NCI-H187 treated with DMSO at 0.1 percent for 48 hours (cell line): Measurements from ENCODE around the gene ST6GALNAC3.
"Not testable (repeated sequence)": the region's sequence is repeated elsewhere in the genome, so short reads cannot be mapped to it uniquely, and the experiment has no call there.

Experiments
- DNase-seq: peaks from one replicate; lab custom pipeline; 2025; lab: John Stamatoyannopoulos, UW

ST6GALNAC3 gene

DNA sequence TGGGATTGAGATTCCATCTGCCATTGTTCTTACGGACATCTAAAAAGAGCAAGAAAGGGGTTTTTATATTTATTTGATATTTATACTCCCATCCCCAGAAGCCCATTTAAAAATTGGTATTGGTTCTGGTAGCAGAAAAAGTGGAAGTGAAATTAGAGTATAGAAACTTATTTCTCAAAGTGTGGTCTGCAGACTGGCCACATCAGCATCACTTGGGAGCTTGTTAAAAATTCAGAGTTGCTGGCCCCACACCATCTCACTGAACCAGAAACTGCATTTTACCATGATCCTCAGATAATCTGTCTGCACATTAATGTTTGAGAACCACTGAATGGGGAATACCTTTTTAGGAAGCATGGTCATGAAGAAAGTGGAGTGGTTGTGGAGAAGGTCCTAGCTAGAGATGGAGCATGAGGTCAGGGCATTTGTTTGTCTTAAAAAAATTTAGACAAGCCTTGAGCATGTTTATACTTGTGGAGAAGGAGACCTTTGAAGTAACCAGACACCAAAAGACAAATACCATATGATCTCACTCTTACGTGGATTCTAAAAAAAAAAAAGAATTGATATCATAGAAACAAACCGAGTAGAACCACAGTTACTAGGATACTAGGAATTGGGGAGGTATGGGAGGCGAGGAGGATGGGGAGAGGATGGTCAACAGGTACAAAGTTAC lies 116.3 kb downstream of the ST6GALNAC3 start:
- no peak for DNase-seq

DNA sequence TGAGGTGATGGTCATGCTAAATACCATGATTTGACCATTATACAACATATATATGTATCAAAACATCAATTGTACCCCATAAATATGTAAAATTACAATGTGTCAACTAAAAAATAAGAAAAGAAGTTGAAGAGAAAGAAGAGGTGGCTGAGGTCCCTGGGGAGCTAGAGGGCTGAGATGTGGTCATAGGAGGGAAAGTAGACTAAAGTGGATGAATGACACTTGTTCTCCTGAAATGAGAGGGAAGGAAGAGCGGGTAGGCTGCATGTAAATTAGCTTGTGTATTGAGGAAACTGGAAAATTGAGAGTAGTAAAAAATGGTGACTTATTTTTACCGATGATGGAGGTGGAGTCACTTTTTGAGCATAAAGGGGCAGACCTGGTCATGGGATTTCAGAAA lies 117.0 kb downstream of the ST6GALNAC3 start:
- DNase-seq, result no peak

DNA sequence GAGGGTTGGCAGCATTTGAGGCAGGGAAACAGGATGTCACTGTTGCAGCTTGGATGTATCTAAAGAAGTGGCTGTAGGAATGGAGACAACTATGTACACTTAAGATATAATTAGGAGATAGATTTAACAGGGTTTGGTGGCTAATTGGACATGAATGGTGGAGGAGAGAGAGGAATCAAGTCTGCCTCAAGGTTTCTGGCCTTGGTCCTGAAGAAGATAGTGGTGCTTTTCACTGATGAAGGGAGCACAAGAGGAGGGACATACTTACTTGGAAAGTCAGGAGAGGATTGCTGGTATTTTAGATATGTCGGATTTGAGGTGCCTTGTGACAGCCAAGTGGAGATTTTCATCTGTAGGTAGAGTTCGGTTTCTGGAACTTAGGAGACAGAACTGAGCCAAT lies 123.9 kb downstream of the ST6GALNAC3 start:
- DNase-seq, result no peak

DNA sequence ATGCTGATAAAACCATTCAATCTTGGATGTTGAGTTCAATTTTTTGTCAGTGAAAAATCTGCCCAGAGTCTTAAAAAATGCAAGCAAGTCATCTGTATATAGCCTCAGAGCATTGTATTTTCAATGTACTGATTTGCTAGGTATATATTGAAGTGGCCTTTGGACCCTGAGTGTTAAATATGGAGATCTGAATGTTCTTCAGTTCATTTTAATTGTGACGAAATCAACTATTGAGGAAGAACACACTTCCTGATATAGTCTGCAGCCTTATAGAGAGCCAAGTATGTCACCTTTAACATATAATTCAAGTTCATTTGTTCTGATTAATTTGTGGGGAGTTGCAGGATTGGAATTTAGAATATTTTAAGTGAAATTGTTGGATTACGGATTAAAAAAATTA lies 128.1 kb downstream of the ST6GALNAC3 start:
- DNase-seq, result no peak

DNA sequence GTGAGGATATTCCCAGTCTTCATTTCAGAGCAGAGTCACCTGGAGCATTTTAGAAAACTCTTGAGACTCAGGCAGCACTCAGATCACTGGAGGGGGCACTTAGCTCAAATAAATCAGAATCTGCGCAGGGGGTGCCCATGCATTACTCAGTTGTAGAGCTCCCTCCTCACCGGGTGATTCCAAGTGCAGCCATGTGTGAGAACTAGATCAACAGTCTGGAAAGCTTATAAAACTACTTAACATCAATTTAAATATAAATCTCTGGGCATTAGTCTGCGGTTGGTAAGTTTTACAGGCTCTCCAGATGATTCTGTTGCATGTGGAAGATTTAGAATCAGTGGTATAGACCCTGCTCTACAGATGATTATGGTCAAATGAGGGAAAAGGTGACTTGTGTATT lies 128.6 kb downstream of the ST6GALNAC3 start:
- peak; percentile 88 for DNase-seq

DNA sequence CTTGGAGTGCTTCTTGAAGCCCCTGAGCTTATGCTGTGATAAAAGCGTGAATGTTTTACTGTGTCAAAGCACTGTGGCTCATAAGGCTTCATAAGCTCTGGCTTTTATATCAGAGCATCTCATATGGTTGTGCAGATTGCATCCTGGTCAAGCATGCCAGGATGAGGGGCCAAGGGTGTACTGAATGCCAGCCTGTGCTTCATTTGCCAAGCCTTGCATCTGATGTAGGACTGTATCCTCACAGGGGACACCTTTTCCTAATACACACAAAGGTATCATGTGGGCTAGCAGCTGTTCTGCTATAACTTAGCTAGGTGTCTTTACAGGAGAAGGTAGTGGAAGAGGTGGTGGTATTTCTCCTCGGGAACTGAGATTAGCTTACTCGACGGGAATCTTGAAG lies 134.7 kb downstream of the ST6GALNAC3 start:
- no peak for DNase-seq

DNA sequence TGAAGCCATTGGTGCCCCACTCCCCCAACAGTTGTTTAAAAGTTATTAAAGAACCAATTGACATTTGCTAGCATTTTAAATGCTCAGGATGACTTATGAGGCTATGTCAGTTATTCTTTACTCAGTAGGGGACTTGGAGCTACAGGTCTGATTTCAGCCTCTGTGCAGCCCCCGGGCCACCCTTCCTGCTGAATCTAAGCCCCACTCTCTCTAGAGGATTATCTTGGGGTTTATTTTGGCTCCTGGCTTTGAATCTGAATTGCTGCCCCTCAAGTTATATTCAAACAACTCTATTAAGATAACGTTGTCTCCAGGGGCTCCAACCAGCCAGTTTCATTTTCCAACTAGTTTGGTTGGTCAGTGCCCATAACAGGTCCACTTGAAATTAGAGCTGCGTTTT lies 135.1 kb downstream of the ST6GALNAC3 start:
- DNase-seq, result no peak

DNA sequence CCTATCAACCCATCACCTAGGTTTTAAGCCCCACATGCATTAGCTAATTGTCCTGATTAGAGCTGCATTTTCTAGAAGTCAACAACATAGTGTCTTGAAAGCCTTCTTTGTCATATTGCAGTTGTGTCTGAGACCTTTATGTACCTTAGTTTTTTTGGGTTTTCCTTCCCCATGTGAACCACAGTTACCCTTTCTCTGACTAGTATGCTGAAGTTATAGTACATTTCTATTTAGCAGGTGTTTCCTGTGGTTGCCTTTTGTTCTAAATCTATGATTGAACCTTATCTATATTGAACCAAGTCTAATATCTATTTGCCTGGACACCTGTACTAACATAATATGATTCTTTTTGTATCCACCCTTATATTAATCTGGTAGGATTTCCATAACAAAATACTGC lies 135.6 kb downstream of the ST6GALNAC3 start:
- no peak for DNase-seq

DNA sequence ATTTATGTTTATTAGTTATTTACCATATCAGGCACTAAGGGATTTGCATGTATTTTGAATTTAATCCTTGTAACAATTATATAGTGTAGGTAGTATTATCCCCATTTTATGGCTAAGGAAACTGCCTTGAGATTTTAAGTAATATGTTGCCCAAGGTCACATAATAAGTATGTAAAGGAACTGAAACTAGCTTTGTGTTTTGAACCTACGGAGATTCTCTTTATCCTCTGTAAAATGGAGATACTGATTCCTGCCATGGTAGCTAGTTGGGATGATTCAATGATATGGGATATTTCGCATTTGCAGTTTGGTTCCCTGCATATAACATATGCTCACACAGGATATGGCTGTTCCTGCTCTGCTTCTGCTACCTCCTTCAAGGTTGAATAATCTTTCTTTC lies 144.3 kb downstream of the ST6GALNAC3 start:
- no peak for DNase-seq

DNA sequence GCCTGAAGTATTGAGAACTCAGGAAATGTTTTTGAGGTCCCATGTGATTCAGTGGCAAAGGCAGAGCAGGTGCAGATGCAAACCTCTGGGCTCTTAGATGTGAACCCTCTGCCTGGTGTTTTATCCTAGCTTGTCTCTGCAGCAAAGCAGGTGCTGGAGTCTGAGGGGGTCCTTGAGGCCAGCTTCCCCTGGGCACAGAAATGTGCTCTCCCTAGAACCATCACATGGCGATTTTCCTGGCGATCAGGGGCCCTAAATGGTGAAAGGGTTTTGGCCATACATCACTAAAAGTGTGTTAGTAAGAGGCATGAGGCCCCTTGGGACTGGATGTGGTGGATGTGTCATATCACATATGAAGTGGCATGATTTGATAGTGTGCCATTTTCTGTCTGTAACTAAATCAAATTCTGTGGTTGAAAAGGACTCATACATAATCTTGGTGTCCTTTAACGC lies 144.8 kb downstream of the ST6GALNAC3 start:
- DNase-seq, result no peak

DNA sequence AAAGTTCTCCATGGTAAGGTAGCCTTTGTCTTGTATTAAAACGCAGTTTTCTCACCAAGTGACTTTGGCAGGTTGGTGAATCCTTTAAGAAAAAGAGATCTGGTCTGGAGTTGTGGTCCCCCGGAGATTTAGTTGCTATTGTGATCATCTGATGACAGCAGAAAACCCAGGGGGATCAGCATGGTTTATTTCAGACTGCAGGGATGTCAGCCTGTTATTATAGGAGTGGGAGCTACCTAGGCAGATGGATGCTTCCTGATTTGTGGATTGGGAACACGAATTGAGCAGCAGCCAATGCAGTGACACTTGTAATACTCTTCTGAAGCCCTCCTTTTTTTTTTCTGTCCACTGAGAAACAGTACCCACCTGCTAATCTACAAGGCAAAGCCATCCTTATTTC lies 150.2 kb downstream of the ST6GALNAC3 start:
- no peak for DNase-seq

DNA sequence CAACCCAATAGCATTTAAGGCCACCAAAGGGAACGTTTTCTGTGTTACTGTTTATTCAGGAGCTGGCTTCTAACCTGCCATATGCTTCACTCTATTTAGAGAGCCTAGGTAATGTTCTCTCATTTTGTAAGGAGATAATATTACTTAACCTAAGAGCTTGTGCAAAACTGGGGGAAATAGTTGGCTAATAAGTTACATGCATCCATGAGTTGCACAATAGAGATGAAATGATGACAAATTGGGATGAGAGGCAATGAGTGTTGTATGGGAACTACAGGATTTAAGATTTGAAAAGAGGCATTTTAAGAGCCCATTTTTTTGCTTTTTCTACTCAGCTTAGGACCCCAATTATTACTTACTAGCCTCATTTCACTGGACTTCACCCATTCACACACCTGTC lies 151.0 kb downstream of the ST6GALNAC3 start:
- no peak for DNase-seq

DNA sequence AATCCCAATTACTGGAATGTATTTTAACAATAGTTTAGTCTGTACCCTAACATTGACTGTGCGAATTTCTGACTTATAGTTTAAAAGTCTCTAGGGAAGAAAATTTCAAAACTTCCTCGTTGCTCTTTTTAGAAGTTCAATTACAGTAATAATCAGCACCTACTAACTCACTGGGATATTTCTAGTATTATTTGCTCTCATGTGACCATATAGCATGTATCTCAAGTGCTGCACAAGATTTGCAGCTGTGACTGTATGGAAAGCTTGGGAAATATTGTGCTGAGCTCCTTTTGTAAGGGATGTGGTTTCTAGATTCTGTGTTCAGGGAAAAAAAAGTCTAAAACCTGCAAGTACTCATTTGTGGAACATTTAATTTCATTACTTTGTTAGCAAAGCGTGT lies 153.1 kb downstream of the ST6GALNAC3 start:
- DNase-seq, result no peak

DNA sequence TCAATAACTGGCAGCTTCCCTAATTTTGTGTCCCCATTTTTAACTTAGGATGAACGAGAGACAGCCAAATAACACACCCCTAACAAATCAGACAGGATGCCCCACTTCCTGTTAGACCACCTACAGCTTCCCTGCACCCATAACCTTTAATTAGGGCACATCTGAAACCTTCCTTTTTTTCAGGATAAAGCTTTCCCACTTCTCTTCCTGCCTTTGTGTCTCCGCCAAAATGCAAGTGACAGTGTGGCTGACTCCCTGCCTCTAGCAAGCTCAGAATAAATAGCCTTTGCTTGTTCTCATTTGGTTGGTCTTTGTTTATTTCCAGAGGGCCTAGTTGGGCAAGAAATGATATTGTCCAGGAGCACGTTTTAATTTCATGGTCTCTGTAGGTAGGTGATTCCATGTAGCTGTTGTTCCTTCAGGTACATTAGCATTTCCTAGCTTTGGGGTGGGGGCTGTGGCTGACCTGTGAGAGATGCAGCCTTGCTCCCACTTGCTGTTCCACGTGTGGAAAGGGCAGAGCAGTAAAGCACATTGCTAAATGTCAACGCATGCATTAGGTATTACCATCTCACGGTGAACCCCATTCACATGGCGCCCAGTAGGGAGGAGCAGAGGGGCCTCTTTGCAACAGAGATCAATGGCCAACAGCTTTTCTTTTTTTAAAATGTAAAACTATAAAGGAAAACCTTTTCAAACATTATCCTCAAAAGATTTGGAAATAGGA lies 154.9 kb downstream of the ST6GALNAC3 start:
- DNase-seq, result no peak

DNA sequence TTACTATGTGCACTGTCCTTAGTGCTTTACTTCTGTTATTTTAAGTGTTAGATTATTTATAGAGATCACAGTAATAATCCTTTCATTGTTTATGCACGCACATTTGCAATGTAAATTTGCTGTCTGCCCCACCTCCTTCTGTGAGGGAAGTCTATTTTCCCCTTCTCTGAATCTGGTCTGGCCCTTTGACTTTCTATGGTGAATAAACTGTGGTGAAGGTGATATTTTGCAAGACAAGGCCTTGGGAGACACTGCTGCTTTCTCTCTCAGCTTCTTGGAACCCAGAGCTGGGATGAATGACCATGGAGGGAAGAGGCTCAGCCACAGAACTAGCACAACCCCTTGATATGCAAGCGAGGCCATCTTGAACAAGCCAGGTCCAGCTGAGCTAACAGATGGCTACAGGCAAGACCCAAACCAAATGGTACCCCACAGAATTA lies 156.3 kb downstream of the ST6GALNAC3 start:
- DNase-seq, result no peak

DNA sequence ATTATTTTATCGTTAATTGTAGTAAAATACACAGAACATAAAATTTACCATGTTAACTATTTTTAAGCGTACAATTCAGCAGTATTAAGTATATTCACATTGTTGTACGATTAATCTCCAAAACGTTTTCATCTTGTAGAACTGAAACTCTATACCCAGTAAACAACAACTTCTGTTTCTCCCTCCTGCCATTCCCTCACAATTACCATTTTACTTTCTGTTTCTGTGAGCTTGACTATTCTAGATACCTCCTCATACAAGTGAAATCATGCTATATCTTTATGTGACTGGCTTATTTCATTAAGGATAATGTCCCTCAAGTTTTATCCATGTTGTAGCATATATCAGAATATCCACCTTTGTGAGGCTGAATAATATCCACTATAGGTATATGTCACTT lies 156.8 kb downstream of the ST6GALNAC3 start:
- DNase-seq, result no peak

DNA sequence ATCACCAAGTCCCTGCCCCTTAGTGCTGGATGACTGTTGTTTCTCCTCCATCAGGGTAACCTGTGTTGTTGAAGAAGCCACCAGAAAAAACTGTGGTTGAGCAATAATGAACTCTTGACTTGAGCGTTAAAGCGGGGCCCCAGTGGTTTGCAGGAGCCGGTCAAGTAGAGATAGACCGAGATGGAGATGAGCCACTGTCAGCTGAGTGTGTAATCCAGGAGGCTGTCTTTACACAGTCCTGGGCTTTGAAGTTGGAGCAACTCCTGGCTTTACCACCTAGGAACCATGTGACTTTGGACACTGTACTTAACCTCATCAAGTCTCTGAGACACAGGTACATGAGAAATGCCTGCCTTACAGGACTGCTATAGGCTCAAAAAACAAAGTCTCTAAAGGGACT lies 158.1 kb downstream of the ST6GALNAC3 start:
- no peak for DNase-seq

DNA sequence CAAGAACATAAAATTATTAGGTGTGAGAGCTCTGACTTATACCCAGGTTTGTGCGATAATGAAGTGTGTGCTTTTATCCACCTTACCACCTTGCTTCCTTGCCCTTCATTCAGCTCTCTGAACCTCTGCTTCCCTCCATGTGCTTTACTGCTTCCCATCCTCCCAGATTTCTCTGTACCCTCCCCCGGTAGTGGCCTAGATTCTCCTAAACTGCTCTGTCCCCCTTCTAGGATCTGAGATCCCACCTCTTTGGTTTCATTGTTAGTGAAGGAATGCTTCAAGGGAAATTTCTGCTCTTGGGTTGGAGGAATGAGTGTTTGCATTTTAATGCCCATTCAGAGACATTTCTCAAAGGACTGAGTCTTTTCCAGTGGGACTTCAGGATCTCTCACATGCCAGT lies 159.5 kb downstream of the ST6GALNAC3 start:
- no peak for DNase-seq

DNA sequence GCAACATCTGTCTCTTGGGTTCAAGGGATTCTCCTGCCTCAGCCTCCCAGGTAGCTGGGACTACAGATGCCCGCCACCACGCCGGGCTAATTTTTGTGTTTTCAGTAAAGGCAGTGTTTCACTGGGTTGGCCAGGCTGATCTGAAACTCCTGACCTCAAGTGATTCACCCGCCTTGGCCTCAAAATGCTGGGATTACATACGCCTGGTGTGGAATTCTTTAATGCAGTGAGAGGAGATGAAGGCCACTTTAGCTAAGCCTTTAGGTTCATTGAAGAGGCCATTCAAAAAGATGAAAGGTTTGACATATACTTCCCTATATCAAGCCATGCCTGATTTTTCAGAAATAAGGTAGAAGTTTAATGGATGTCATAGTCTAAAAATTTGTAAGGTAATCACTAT lies 162.7 kb downstream of the ST6GALNAC3 start:
- DNase-seq, result no peak

DNA sequence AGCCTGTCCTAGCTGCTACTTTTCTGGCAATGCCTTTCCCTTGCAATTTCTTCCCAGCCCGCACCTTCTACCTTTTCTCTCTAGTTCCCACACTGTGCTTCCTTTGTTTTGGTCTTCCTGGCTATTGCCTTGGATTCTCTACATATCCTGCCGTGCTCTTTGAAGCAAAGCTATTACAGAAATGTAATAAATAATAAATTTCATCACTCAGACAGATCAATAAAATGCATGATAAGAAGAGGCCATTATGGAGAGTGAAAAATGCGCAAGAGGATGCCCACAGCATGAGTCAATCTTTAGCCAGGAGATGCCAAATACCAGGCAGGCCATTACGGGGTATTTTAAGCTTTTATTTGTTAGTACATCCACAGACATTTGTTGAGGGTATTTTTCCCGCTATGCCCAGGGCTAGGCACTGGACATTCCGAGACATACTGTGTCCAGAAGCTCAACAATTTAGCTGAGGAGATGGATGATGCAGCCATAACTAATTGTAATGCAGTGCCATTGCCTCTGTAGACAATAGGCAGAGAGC lies 163.6 kb downstream of the ST6GALNAC3 start:
- no peak for DNase-seq

DNA sequence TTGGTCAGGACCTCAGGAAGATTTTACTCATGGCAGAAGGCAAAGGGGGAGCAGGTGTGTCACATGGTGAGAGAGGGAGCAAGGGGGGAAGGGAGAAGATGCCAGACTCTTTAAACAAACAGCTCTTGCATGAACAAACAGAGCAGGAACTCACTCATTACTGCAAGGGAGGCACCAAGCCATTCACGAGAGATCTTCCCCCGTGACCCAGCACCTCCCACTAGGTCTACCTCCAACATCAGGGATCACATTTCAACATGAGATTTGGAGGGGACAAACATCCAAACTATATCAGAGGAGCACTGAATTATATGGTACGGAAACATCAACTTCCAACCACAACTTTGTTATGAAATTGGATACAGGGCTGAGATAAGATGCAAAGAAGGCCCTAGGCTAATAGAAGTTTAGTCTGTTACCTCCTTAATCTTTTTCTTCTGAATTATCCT lies 164.9 kb downstream of the ST6GALNAC3 start:
- no peak for DNase-seq

DNA sequence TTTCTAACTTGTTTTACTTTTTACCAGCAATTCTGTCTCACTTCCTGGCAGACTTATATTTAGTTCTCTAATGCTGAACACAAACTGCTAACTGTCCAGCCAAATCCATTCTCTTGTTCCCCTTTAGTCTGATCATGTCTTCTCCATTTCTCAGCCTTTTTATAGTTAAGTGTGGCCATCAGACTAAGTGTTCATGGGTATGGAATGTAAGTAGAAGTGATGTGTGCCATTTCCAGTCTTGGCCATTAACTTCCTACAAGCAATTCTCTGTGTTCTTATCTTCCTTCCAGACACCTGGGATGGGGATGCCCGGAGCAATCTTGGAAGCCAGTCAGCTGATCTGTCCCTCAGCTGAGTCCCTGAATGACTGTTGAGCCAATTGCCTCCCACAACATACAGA lies 165.8 kb downstream of the ST6GALNAC3 start:
- DNase-seq, result no peak

DNA sequence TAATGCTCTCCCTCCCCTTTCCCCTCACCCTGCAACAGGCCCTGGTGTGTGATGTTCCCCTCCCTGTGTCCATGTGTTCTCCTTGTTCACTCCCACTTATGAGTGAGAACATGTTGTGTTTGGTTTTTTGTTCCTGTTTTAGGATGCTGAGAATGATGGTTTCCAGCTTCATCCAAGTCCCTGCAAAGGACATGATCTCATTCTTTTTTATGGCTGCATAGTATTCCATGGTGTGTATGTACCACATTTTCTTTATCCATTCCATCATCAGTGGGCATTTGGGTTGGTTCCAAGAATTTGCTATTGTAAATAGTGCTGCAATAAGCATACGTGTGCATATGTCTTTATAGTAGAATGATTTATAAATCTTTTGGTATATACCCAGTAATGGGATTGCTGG lies 168.0 kb downstream of the ST6GALNAC3 start:
- DNase-seq, result not testable (repeated sequence)
